Measurements from ENCODE around the gene ORAI3.
A peak's percentile ranks its signal among the peaks of the same experiment; 100 is the strongest.

Gene ORAI3

DNA sequence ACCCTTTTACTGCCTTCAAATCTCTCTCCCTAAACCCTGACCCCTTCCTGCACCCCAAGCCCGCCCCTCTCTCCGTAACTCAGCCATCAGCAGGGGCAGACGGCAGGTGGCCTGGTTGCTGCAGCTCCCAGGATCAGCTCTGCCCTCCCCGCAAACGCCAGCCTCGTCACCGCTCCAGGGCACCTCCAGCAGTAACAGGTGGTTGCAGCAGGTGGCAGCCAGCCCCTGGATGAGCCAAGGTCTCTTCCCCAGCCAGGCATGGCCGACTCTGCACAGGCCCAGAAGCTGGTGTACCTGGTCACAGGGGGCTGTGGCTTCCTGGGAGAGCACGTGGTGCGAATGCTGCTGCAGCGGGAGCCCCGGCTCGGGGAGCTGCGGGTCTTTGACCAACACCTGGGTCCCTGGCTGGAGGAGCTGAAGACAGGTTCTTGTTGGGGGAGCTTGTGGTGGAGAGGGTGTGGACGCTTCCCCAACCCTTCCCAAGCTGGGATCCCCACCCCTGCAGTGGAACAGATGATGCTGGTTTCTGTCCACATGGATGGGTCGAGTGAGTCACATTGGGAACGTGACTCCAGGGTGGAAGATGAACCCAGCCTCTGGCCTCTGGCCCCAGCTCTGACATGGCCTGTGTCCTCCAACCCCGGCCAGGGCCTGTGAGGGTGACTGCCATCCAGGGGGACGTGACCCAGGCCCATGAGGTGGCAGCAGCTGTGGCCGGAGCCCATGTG, 36.7 kb downstream of the ORAI3 start:
- Histone ChIP-seq H3K9me3 (ENCODE audit: control insufficient read depth, low read length) (no peaks in the 10 kb centered on the region), H3K27ac (no peak overlapping the region), H3K4me2 (ENCODE audit: low read length) (peak overlapping the region; percentile 74), H3K4me1 (peaks cover 4% of the 10 kb centered on the region), H2AFZ (peak overlapping the region; percentile 82), H3K79me2 (no peaks in the 10 kb centered on the region), H3K9ac (no peak overlapping the region), H3K27me3 (ENCODE audit: control insufficient read depth, insufficient read depth, low read length) (no peaks in the 10 kb centered on the region), H3K36me3 (ENCODE audit: control insufficient read depth, insufficient read depth, low read length) (no peaks in the 10 kb centered on the region), H3K4me3 (ENCODE audit: low read depth, low read length) (peak overlapping the region; percentile 52)
- TF ChIP-seq, protein P1, sequence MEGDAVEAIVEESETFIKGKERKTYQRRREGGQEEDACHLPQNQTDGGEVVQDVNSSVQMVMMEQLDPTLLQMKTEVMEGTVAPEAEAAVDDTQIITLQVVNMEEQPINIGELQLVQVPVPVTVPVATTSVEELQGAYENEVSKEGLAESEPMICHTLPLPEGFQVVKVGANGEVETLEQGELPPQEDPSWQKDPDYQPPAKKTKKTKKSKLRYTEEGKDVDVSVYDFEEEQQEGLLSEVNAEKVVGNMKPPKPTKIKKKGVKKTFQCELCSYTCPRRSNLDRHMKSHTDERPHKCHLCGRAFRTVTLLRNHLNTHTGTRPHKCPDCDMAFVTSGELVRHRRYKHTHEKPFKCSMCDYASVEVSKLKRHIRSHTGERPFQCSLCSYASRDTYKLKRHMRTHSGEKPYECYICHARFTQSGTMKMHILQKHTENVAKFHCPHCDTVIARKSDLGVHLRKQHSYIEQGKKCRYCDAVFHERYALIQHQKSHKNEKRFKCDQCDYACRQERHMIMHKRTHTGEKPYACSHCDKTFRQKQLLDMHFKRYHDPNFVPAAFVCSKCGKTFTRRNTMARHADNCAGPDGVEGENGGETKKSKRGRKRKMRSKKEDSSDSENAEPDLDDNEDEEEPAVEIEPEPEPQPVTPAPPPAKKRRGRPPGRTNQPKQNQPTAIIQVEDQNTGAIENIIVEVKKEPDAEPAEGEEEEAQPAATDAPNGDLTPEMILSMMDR (IDR thresholded peaks at IDR 0.05): no peak

DNA sequence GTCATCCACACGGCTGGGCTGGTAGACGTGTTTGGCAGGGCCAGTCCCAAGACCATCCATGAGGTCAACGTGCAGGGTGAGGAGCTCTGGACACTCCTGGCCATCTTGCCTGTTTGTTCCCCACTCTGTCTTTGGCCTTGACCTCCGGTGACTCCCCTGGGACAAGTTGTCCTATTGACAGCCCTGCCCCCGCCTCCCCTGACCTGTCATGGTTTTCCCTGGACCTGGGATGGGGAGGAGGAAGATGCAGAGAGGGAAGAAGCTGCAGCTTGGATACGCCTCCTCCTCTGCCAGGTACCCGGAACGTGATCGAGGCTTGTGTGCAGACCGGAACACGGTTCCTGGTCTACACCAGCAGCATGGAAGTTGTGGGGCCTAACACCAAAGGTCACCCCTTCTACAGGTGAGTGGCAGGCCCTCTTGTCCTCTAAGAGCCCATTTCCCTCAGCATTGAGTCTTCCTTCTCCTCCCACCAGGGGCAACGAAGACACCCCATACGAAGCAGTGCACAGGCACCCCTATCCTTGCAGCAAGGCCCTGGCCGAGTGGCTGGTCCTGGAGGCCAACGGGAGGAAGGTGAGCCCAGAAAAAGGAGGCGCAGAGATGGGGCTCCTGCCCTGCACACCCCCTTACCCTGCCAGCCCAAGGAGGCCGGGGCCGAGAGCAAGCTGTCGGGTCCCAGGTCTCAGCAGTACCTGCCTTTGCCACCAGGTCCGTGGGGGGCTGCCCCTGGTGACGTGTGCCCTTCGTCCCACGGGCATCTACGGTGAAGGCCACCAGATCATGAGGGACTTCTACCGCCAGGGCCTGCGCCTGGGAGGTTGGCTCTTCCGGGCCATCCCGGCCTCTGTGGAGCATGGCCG, 37.5 kb downstream of the ORAI3 start:
- H3K9ac ChIP-seq: no peak overlapping the region
- no peaks in the 10 kb centered on the region for H3K79me2 ChIP-seq
- no peaks in the 10 kb centered on the region for H3K36me3 ChIP-seq (ENCODE audit: control insufficient read depth, insufficient read depth, low read length)
- H3K27ac ChIP-seq: no peak overlapping the region
- H2AFZ ChIP-seq: no peak overlapping the region
- peaks cover 4% of the 10 kb centered on the region for H3K4me1 ChIP-seq
- H3K4me2 ChIP-seq (ENCODE audit: low read length): no peak overlapping the region
- no peaks in the 10 kb centered on the region for H3K27me3 ChIP-seq (ENCODE audit: control insufficient read depth, insufficient read depth, low read length)
- TF ChIP-seq, protein P1 (IDR thresholded peaks at IDR 0.05): no peak
- H3K4me3 ChIP-seq (ENCODE audit: low read depth, low read length): no peak overlapping the region
- no peaks in the 10 kb centered on the region for H3K9me3 ChIP-seq (ENCODE audit: control insufficient read depth, low read length)

DNA sequence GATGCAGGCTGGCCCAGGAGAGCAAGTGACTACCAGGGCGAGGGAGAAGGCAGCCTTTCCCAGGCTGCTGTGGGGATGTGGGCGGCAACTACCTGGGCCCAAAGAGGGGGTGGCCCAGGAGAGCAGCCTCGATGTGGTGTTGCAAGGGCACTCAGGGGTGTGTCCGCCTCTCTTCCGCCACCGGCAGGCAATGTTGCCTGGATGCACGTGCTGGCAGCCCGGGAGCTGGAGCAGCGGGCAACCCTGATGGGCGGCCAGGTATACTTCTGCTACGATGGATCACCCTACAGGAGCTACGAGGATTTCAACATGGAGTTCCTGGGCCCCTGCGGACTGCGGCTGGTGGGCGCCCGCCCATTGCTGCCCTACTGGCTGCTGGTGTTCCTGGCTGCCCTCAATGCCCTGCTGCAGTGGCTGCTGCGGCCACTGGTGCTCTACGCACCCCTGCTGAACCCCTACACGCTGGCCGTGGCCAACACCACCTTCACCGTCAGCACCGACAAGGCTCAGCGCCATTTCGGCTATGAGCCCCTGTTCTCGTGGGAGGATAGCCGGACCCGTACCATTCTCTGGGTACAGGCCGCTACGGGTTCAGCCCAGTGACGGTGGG, 38.8 kb downstream of the ORAI3 start:
- H3K4me1 ChIP-seq: peaks cover 4% of the 10 kb centered on the region
- no peak overlapping the region for H3K4me2 ChIP-seq (ENCODE audit: low read length)
- H3K27me3 ChIP-seq (ENCODE audit: control insufficient read depth, insufficient read depth, low read length): no peaks in the 10 kb centered on the region
- H3K9ac ChIP-seq: no peak overlapping the region
- no peak overlapping the region for H3K4me3 ChIP-seq (ENCODE audit: low read depth, low read length)
- H3K79me2 ChIP-seq: no peaks in the 10 kb centered on the region
- no peak overlapping the region for H2AFZ ChIP-seq
- H3K27ac ChIP-seq: no peak overlapping the region
- no peaks in the 10 kb centered on the region for H3K36me3 ChIP-seq (ENCODE audit: control insufficient read depth, insufficient read depth, low read length)
- TF ChIP-seq, protein P1 (IDR thresholded peaks at IDR 0.05): no peak
- H3K9me3 ChIP-seq (ENCODE audit: control insufficient read depth, low read length): no peaks in the 10 kb centered on the region

DNA sequence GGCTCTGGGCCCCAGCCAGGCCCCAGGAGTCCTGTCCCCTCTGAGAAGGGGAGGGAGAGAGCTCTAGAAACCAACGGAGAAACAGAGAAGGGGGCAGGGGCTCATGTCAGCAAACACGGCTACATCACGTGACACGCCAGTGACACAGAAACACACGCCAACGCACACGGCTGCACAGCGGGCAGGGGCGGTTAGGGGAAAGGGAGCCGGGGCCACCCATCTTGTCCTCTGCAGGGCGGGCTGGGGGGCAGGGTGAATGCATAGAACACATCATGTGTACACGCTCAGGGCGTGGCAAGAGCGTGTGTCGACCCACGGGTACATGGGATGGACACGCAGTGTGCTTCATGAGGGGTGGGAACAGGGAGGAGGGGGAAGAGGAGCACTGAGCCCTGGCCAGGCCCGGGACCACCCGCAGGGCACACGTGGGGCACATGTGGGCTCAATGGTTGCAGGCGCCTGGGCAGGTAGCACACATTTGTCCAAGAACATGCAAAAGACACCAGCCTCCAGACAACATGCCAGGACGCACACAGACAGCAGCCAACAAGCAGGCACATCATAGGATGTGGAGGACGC, 40.7 kb downstream of the ORAI3 start:
- no peak overlapping the region for H2AFZ ChIP-seq
- peaks cover 4% of the 10 kb centered on the region for H3K4me1 ChIP-seq
- H3K79me2 ChIP-seq: no peaks in the 10 kb centered on the region
- no peak overlapping the region for H3K4me3 ChIP-seq (ENCODE audit: low read depth, low read length)
- H3K27me3 ChIP-seq (ENCODE audit: control insufficient read depth, insufficient read depth, low read length): no peaks in the 10 kb centered on the region
- no peaks in the 10 kb centered on the region for H3K36me3 ChIP-seq (ENCODE audit: control insufficient read depth, insufficient read depth, low read length)
- no peak overlapping the region for H3K9ac ChIP-seq
- H3K4me2 ChIP-seq (ENCODE audit: low read length): no peak overlapping the region
- TF ChIP-seq, protein P1 (IDR thresholded peaks at IDR 0.05): no peak
- no peaks in the 10 kb centered on the region for H3K9me3 ChIP-seq (ENCODE audit: control insufficient read depth, low read length)
- H3K27ac ChIP-seq: no peak overlapping the region
